Testis (tissue), 2 donors: Measurements from ENCODE around the gene LRRC73.
"Not testable (repeated sequence)": the region's sequence is repeated elsewhere in the genome, so short reads cannot be mapped to it uniquely, and the experiment has no call there.

Source experiments
- CTCF ChIP-seq, 3 experiments: fragments of 450-650 bp in 2 of 3; fragments of 200-600 bp in 1 of 3; sonication (generic) in 1 of 3; IDR thresholded peaks; one replicate each; pipeline ENCODE4 v1.5.1; 2016 to 2019; ENCODE audit warnings: antibody characterized with exemption in 3 of 3, mild to moderate bottlenecking in 2 of 3, moderate library complexity in 1 of 3
- POLR2A ChIP-seq: fragments of 450-650 bp; IDR thresholded peaks from one replicate; pipeline ENCODE4 v1.6.1; 2017; ENCODE audit warnings: antibody characterized with exemption, mild to moderate bottlenecking, moderate library complexity

GRCh38 chr6:43498291-43498690 lies 11.9 kb downstream of the LRRC73 start:
- not testable (repeated sequence) for TF ChIP-seq CTCF (IDR thresholded peaks at IDR 0.05); POLR2A
